ENCODE data around the gene DTNA.
"Not testable (repeated sequence)": the region's sequence is repeated elsewhere in the genome, so short reads cannot be mapped to it uniquely, and the experiment has no call there.

Gene DTNA

GRCh38 chr18:34709750-34710441, at the start of gene DTNA:
TSS of gene DTNA (plus strand) at chr18:34710298. CDS start at chr18:34755977, 45,679 bp downstream.
- peak; percentile 57 for DNase-seq

GRCh38 chr18:34660572-34660971, 49.5 kb upstream of the DTNA start:
- no peak for DNase-seq

- DNase-seq: peak; percentile 65
These were observed 48.5 kb upstream of the DTNA start for GRCh38 chr18:34661464-34662087.

GRCh38 chr18:34676816-34677574, 33.1 kb upstream of the DTNA start:
- no peak for DNase-seq

GRCh38 chr18:34689750-34690149, 20.3 kb upstream of the DTNA start:
- not testable (repeated sequence) for DNase-seq

GRCh38 chr18:34691614-34692013, 18.5 kb upstream of the DTNA start:
- DNase-seq: no peak

- DNase-seq: no peak
These were observed 15.4 kb upstream of the DTNA start for GRCh38 chr18:34694591-34695165.

DNA sequence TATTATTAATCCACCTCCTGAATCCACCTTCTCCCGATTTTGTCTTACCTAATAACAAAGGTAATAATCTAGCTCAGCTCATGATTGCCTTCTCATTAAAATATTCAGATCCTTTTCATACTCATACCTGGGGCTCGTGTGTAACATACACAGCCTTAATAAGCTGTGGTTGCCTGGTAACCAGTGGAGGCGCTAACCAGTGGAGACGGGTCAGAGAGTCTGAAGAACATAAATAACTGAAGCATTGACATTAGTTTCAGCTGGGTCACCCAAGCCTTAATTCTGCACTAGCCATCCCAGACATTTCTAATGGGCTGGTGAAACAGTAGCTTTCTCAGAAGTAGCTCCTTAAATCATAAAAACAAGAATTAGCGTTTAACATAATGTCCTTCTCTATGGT, 14.8 kb upstream of the DTNA start:
- no peak for DNase-seq

DNA sequence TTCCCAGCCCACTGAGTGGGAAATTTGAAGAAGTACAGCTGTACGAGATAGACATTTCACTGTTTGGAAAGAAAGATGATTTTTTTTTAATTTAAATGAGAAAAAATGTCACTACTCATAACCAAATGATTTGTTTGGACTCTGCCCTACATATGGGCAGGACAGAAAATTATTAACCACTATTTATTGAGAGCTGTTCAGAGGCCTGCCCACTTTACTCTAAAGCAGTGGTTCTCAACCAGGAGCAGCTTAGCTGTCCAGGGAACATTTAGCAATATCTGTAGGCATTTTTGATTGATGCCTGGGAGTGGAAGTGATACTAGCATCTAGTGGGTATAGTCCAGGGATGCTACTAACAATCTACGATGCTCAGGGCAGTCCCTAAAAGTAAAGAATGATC, 13.4 kb upstream of the DTNA start:
- no peak for DNase-seq

GRCh38 chr18:34697233-34697632, 12.9 kb upstream of the DTNA start:
- no peak for DNase-seq

DNA sequence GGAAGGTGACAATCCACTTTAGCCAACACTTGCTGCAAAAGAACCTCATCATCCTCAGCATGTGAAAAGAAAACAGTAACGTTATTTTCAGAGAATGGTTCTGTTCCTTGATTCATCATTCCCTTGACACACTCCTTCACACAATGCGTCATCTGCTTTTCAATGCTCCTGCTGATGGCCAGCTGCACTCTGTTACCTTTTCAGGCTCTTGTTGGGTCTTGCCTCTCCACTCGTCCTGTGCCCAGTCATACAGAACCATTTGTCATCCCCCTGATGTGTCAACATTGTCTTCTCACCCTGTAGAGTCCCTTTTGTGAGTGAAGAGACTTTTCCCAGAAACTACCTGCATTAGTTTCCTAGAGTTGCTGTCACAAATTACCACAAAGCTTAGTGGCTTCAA, 12.2 kb upstream of the DTNA start:
- DNase-seq: no peak

- DNase-seq: no peak
These were observed 8.2 kb upstream of the DTNA start for GRCh38 chr18:34701911-34702310.

DNA sequence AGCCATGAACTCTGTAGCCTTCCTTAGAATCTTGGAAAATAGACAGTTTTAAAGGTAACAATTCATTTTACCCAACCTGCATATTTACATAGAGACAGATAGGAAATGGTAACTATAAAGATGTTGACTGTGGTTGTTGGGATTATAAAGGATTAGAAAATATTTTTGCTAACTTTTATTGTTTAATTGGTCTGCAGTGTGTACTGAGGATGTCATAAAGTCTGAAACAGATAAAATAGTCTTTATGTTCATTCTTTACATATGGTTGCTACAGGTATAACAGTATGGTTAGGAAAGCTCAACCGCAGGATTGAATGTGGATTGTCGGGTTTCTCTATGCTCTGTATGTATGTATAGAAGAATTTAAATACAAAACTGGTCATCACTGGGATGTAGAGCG, 7.3 kb upstream of the DTNA start:
- no peak for DNase-seq

- no peak for DNase-seq
These were observed 6.0 kb upstream of the DTNA start for GRCh38 chr18:34704074-34704473.

GRCh38 chr18:34704823-34705222, 5.3 kb upstream of the DTNA start:
- DNase-seq: no peak

- peak; percentile 40 for DNase-seq
These were observed 2.4 kb upstream of the DTNA start for GRCh38 chr18:34707670-34708069.

- no peak for DNase-seq
These were observed 994 bp upstream of the DTNA start for GRCh38 chr18:34709104-34709503.

GRCh38 chr18:34710458-34710914, 388 bp downstream of the DTNA start:
- no peak for DNase-seq

DNA sequence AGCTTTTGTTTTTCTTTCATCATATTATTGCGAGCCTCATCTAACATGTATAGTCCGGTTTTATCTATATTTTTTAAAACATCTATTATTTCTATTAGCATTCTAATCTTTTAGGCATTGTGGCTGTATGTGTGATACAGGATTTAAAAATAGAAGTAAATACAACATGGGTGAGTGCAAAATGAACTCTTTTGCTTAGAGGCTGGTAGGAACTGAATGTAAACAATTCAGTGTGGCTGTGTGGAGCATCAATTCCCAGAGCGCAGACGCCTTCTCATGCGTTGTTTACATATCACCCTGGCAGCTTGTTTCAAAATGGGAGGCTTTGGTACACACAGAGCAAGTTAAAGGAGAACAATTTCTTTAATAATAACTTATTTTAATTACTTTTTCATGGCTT, 836 bp downstream of the DTNA start:
- peak; percentile 54 for DNase-seq

GRCh38 chr18:34716111-34716510, 6.0 kb downstream of the DTNA start:
- DNase-seq: not testable (repeated sequence)

- DNase-seq: no peak
These were observed 8.5 kb downstream of the DTNA start for GRCh38 chr18:34718610-34719009.

GRCh38 chr18:34720220-34720619, 10.1 kb downstream of the DTNA start:
- DNase-seq: no peak

DNA sequence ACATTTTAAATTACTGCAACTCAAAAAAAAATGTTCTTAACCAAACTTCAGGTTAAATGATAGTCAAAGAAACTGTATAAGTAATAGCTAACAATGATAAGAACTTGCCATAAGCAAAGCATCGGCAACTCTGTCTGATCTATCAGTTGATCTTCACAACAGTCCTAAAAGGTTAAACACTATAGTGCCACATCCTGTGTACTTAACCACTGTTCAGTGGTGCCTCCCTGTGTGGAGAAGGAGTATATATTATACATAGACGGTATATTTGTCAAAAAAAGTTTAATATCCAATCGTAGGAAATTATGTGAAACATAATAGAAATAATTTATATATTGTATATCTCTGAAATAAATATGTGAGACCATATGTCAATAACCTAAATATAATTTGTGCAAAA, 13.0 kb downstream of the DTNA start:
- no peak for DNase-seq

DNA sequence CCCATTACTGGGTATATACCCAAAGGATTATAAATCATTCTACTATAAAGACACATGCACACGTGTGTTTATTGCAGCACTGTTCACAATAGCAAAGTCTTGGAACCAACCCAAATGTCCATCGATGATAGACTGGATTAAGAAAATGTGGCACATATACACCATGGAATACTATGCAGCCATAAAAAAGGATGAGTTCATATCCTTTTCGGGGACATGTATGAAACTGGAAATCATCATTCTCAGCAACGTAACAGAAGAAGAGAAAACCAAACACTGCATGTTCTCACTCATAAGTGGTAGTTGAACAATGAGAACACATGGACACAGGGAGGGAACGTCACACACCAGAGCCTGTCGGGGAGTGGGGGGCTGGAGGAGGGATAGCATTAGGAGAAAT, 15.6 kb downstream of the DTNA start:
- DNase-seq: not testable (repeated sequence)

Measured in midbrain (tissue), 1 donor.